BLaER1 treated with 17β-estradiol and CSF1 and Interleukin-3, amounts not matched to agents 10 nM and 100 nM (cell line): Measurements from ENCODE around the gene BSN.

Experiments
- H3K27ac ChIP-seq, 11 experiments: shearing (Covaris generic); formaldehyde crosslinking; 2 replicates each; pipeline ENCODE4 v1.8.1; 2022
- H3K27me3 ChIP-seq, 11 experiments: shearing (Covaris generic); formaldehyde crosslinking; 2 replicates each; pipeline ENCODE4 v1.8.1; 2022
- H3K36me3 ChIP-seq, 11 experiments: shearing (Covaris generic); formaldehyde crosslinking; 2 replicates each; pipeline ENCODE4 v1.8.1; 2022
- H3K4me1 ChIP-seq, 10 experiments: shearing (Covaris generic); formaldehyde crosslinking; 2 replicates each; pipeline ENCODE4 v1.8.1; 2022
- H3K4me2 ChIP-seq, 11 experiments: shearing (Covaris generic); formaldehyde crosslinking; 2 replicates each; pipeline ENCODE4 v1.8.1; 2022
- H3K4me3 ChIP-seq, 10 experiments: shearing (Covaris generic); formaldehyde crosslinking; 2 replicates each; pipeline ENCODE4 v1.8.1; 2022
- H3K9ac ChIP-seq, 11 experiments: shearing (Covaris generic); formaldehyde crosslinking; 2 replicates each; pipeline ENCODE4 v1.8.1; 2022
- H3K9me3 ChIP-seq, 11 experiments: shearing (Covaris generic); formaldehyde crosslinking; replicated peaks in 1 of 11; 2 replicates each; pipeline ENCODE4 v1.8.1; 2022
- H4K20me1 ChIP-seq, 11 experiments: shearing (Covaris generic); formaldehyde crosslinking; 2 replicates each; pipeline ENCODE4 v1.8.1; 2022
- Cebpa-rat ChIP-seq, 11 experiments: shearing (Covaris generic); IDR thresholded peaks; 2 replicates each; pipeline ENCODE4 v1.8.1; 2022

The BSN gene

GRCh38 chr3:49518441-49518840, 35.8 kb upstream of the BSN start:
- Histone ChIP-seq H3K4me1 (peaks cover 0 to 16% (median 0%) of the 10 kb centered on the region in 10 experiments; a peak in 7 of 20 replicates), H4K20me1 (peaks cover 0 to 38% (median 6%) of the 10 kb centered on the region in 11 experiments; a peak in 9 of 22 replicates), H3K4me2 (no peak overlapping the region), H3K9me3 (no peaks in the 10 kb centered on the region), H3K4me3 (no peak overlapping the region), H3K9ac (no peak overlapping the region), H3K27ac (no peak overlapping the region), H3K36me3 (peaks cover 4 to 75% (median 58%) of the 10 kb centered on the region in 11 experiments; a peak in 20 of 22 replicates), H3K27me3 (no peaks in the 10 kb centered on the region)
- no peak for TF ChIP-seq Cebpa-rat (IDR thresholded peaks at IDR 0.05)

- H3K9ac ChIP-seq: no peak overlapping the region
- TF ChIP-seq Cebpa-rat (IDR thresholded peaks at IDR 0.05): no peak
Observed at GRCh38 chr3:49519296-49519695, 35.0 kb upstream of the BSN start.

GRCh38 chr3:49519916-49520385, 34.3 kb upstream of the BSN start:
- H3K4me1 ChIP-seq: peaks cover 0 to 25% (median 0%) of the 10 kb centered on the region in 10 experiments; a peak in 8 of 20 replicates
- H3K9me3 ChIP-seq: no peaks in the 10 kb centered on the region
- H3K27ac ChIP-seq: no peak overlapping the region
- no peak for TF ChIP-seq Cebpa-rat (IDR thresholded peaks at IDR 0.05)
- H4K20me1 ChIP-seq: peaks cover 0 to 44% (median 6%) of the 10 kb centered on the region in 11 experiments; a peak in 10 of 22 replicates
- peaks cover 4 to 76% (median 57%) of the 10 kb centered on the region in 11 experiments; a peak in 19 of 22 replicates for H3K36me3 ChIP-seq
- no peak overlapping the region for H3K9ac ChIP-seq
- no peak overlapping the region for H3K4me3 ChIP-seq
- H3K27me3 ChIP-seq: no peaks in the 10 kb centered on the region
- H3K4me2 ChIP-seq: peak overlapping the region in 2 of 11 experiments; percentile 21 to 50; a peak in 4 of 22 replicates

More at GRCh38 chr3:49519296-49519695, 35.0 kb upstream of the BSN start:
- Histone ChIP-seq H3K27me3 (no peaks in the 10 kb centered on the region), H4K20me1 (peaks cover 0 to 44% (median 6%) of the 10 kb centered on the region in 11 experiments; a peak in 10 of 22 replicates), H3K4me1 (peaks cover 0 to 24% (median 0%) of the 10 kb centered on the region in 10 experiments; a peak in 8 of 20 replicates), H3K4me2 (no peak overlapping the region), H3K27ac (no peak overlapping the region), H3K4me3 (no peak overlapping the region), H3K36me3 (peaks cover 4 to 76% (median 57%) of the 10 kb centered on the region in 11 experiments; a peak in 19 of 22 replicates), H3K9me3 (no peaks in the 10 kb centered on the region)

- H3K4me1 ChIP-seq: peaks cover 0 to 25% (median 0%) of the 10 kb centered on the region in 10 experiments; a peak in 8 of 20 replicates
- H3K9me3 ChIP-seq: no peaks in the 10 kb centered on the region
- peaks cover 0 to 40% (median 22%) of the 10 kb centered on the region in 11 experiments; a peak in 13 of 22 replicates for H3K36me3 ChIP-seq
- TF ChIP-seq Cebpa-rat (IDR thresholded peaks at IDR 0.05): no peak
- no peak overlapping the region for H3K9ac ChIP-seq
- no peak overlapping the region for H3K4me3 ChIP-seq
- peaks cover 0 to 30% (median 5%) of the 10 kb centered on the region in 11 experiments; a peak in 11 of 22 replicates for H4K20me1 ChIP-seq
- peak overlapping the region in 1 of 11 experiments; percentile 39; a peak in 1 of 22 replicates for H3K4me2 ChIP-seq
- no peak overlapping the region for H3K27ac ChIP-seq
- no peaks in the 10 kb centered on the region for H3K27me3 ChIP-seq
Observed at GRCh38 chr3:49523756-49524747, 30.2 kb upstream of the BSN start.

- peaks cover 23 to 56% (median 45%) of the 10 kb centered on the region in 11 experiments for H3K36me3 ChIP-seq
- H3K27me3 ChIP-seq: no peaks in the 10 kb centered on the region
- no peak overlapping the region for H3K4me2 ChIP-seq
- peaks cover 0 to 4% (median 2%) of the 10 kb centered on the region in 10 experiments; a peak in 9 of 20 replicates for H3K4me1 ChIP-seq
- H3K9ac ChIP-seq: no peak overlapping the region
- H4K20me1 ChIP-seq: peaks cover 0 to 5% (median 0%) of the 10 kb centered on the region in 11 experiments; a peak in 7 of 22 replicates
- H3K9me3 ChIP-seq: no peaks in the 10 kb centered on the region
- no peak overlapping the region for H3K4me3 ChIP-seq
- no peak for TF ChIP-seq Cebpa-rat (IDR thresholded peaks at IDR 0.05)
- no peak overlapping the region for H3K27ac ChIP-seq
Observed at GRCh38 chr3:49529567-49529966, 24.7 kb upstream of the BSN start.

- H3K4me1 ChIP-seq: peaks cover 0 to 10% (median 8%) of the 10 kb centered on the region in 10 experiments; a peak in 10 of 20 replicates
- H3K4me2 ChIP-seq: no peak overlapping the region
- H3K27ac ChIP-seq: no peak overlapping the region
- no peak for TF ChIP-seq Cebpa-rat (IDR thresholded peaks at IDR 0.05)
- no peak overlapping the region for H3K4me3 ChIP-seq
- H3K36me3 ChIP-seq: peaks cover 23 to 49% (median 42%) of the 10 kb centered on the region in 11 experiments
- no peaks in the 10 kb centered on the region for H3K27me3 ChIP-seq
- H4K20me1 ChIP-seq: peaks cover 0 to 5% (median 0%) of the 10 kb centered on the region in 11 experiments; a peak in 6 of 22 replicates
- H3K9me3 ChIP-seq: no peaks in the 10 kb centered on the region
- no peak overlapping the region for H3K9ac ChIP-seq
Observed at GRCh38 chr3:49530231-49530630, 24.0 kb upstream of the BSN start.

GRCh38 chr3:49530701-49531100, 23.6 kb upstream of the BSN start:
- Histone ChIP-seq H4K20me1 (peaks cover 0 to 5% (median 0%) of the 10 kb centered on the region in 11 experiments; a peak in 6 of 22 replicates), H3K9ac (no peak overlapping the region), H3K9me3 (no peaks in the 10 kb centered on the region), H3K27me3 (no peaks in the 10 kb centered on the region), H3K4me3 (no peak overlapping the region), H3K36me3 (peaks cover 23 to 45% (median 40%) of the 10 kb centered on the region in 11 experiments), H3K4me1 (peaks cover 0 to 12% (median 8%) of the 10 kb centered on the region in 10 experiments; a peak in 10 of 20 replicates), H3K4me2 (no peak overlapping the region), H3K27ac (no peak overlapping the region)
- TF ChIP-seq Cebpa-rat (IDR thresholded peaks at IDR 0.05): no peak

GRCh38 chr3:49531218-49531617, 23.1 kb upstream of the BSN start:
- H4K20me1 ChIP-seq: peaks cover 0 to 5% (median 0%) of the 10 kb centered on the region in 11 experiments; a peak in 6 of 22 replicates
- no peak for TF ChIP-seq Cebpa-rat (IDR thresholded peaks at IDR 0.05)
- peaks cover 23 to 45% (median 40%) of the 10 kb centered on the region in 11 experiments for H3K36me3 ChIP-seq
- no peak overlapping the region for H3K27ac ChIP-seq
- H3K9me3 ChIP-seq: no peaks in the 10 kb centered on the region
- peaks cover 0 to 15% (median 9%) of the 10 kb centered on the region in 10 experiments; a peak in 12 of 20 replicates for H3K4me1 ChIP-seq
- H3K9ac ChIP-seq: no peak overlapping the region
- H3K4me2 ChIP-seq: no peak overlapping the region
- no peaks in the 10 kb centered on the region for H3K27me3 ChIP-seq
- H3K4me3 ChIP-seq: no peak overlapping the region
